ENCODE data around the gene PKIB. TPM values are rescaled to one million over a fixed set of nuclear protein-coding genes. Genes with fewer than 3 reads are reported as not detected.

The PKIB gene
- total RNA-seq, 1 donor from 2014 or later = 3.2 TPM

DNA sequence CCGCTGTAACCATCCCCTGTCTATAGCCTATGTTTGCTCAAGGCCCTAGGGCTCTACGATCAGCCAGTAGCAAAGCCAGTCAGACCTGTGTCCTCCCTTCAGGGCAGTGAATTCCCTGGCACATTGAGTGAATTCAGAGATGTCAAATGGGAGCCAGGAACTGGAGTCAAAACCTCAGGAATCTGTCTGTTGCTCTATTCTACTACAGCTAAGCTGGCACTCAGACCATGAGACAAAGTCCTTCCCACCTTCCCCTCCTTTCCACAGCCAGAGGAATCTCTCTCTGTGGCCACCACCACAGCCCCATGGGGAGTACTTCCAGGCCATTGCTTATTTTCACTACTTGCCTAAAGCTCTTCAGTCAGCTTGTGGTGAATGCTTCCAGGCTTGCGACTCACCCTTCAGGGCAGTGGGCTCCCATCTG lies 82.0 kb downstream of the PKIB start:
- no peak overlapping the region for H3K27ac ChIP-seq

DNA sequence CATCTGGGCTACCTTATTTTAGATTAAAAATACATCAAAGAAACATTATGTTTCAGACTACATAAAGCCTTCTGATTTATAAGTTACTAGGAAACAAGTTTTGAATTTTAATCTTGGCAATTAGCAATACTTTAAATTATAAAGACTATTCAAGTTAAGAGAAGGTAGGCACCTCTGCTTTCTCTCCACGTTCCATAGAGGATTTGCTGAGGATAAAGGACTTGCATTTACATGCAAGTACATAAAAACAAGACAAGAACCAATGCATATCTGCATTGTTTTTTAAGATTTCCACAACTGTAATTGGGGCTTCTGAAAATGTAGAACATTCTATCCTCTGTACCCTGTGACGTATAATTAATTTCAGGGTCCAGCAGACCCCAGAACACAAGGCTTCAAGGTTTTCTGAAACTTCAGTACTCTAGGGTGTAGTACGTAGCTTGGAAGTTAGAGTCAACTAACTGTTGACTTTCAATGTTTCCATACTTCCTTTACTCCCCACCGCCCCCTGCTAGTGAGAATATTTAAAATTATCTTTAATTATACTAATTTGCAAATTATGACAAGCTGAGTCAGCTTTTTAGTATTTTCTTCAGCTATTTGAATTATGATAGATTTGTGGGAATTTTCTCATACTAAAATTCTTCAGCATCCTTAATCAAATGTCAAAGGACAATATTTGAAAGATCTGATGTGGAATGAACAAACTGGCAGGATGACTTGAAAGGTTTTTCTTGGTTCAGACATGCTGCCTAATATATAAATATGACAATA lies 82.8 kb downstream of the PKIB start:
- H3K27ac ChIP-seq = no peak overlapping the region

More for the DNA sequence above, 82.0 kb downstream of the PKIB start:
- H3K4me1 ChIP-seq = no peaks in the 10 kb centered on the region
- no peaks in the 10 kb centered on the region for H3K9me3 ChIP-seq
- ATAC-seq (no peak), DNase-seq (no peak)
- H3K4me3 ChIP-seq = no peak overlapping the region
- H3K36me3 ChIP-seq = no peaks in the 10 kb centered on the region
- intact Hi-C loops (cut with DNase I) = no loop called here
- no peaks in the 10 kb centered on the region for H3K27me3 ChIP-seq (ENCODE audit: low read depth)
- TF ChIP-seq CTCF (IDR thresholded peaks at IDR 0.05) = no peak

GRCh38 chr6:122694075-122694474 lies 83.9 kb downstream of the PKIB start:
- Histone ChIP-seq H3K36me3 (no peaks in the 10 kb centered on the region), H3K9me3 (no peaks in the 10 kb centered on the region), H3K4me3 (no peak overlapping the region), H3K27me3 (ENCODE audit: low read depth) (no peaks in the 10 kb centered on the region), H3K27ac (no peak overlapping the region), H3K4me1 (no peaks in the 10 kb centered on the region)
- DNase-seq (no peak), ATAC-seq (no peak)
- TF ChIP-seq CTCF (IDR thresholded peaks at IDR 0.05) = no peak
- intact Hi-C loops (cut with DNase I) = no loop called here

More for the DNA sequence above, 82.8 kb downstream of the PKIB start:
- no peak for TF ChIP-seq CTCF (IDR thresholded peaks at IDR 0.05)
- intact Hi-C loops (cut with DNase I) = no loop called here
- Histone ChIP-seq H3K27me3 (ENCODE audit: low read depth) (no peaks in the 10 kb centered on the region), H3K36me3 (no peaks in the 10 kb centered on the region), H3K9me3 (no peaks in the 10 kb centered on the region), H3K4me3 (no peak overlapping the region), H3K4me1 (no peaks in the 10 kb centered on the region)
- DNase-seq (no peak), ATAC-seq (no peak)

GRCh38 chr6:122694602-122695001 lies 84.4 kb downstream of the PKIB start:
- Histone ChIP-seq H3K4me3 (no peak overlapping the region), H3K4me1 (no peaks in the 10 kb centered on the region), H3K9me3 (no peaks in the 10 kb centered on the region), H3K27me3 (ENCODE audit: low read depth) (no peaks in the 10 kb centered on the region), H3K36me3 (no peaks in the 10 kb centered on the region), H3K27ac (no peak overlapping the region)
- intact Hi-C loops (cut with DNase I) = no loop called here
- DNase-seq = no peak
- no peak for TF ChIP-seq CTCF (IDR thresholded peaks at IDR 0.05)
- ATAC-seq = no peak

DNA sequence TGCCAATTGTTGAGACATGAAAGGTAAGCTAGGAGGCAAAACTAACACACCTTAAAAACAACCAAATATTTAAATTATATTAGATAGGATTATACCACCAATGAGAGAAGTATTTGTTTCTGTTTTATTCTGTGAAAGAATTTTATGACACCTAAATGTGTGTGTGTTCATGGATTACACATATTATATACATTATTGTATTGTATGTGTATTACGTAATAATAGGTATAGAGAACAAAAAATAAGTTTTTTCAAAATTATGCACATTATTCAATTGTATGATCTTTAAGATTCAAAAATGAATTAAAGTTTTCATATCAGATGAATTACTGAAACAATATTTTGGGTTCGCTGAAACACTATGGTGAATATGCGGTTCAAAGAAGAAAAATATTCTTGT lies 85.0 kb downstream of the PKIB start:
- ATAC-seq (no peak), DNase-seq (no peak)
- no peaks in the 10 kb centered on the region for H3K36me3 ChIP-seq
- H3K27me3 ChIP-seq (ENCODE audit: low read depth) = no peaks in the 10 kb centered on the region
- H3K27ac ChIP-seq = no peak overlapping the region
- TF ChIP-seq CTCF (IDR thresholded peaks at IDR 0.05) = no peak
- intact Hi-C loops (cut with DNase I) = no loop called here
- H3K4me1 ChIP-seq = no peaks in the 10 kb centered on the region
- H3K4me3 ChIP-seq = no peak overlapping the region
- H3K9me3 ChIP-seq = no peaks in the 10 kb centered on the region
